Neural cell (in vitro differentiated cells): ENCODE data around the gene GINS1.

Experiments
- CTCF ChIP-seq: fragments of 450-650 bp; IDR thresholded peaks from 2 replicates; pipeline ENCODE4 v1.5.1; 2014; ENCODE audit warnings: antibody characterized with exemption, mild to moderate bottlenecking, moderate library complexity; ENCODE audit not compliant: poor library complexity, severe bottlenecking
- RAD21 ChIP-seq: fragments of 450-650 bp; conservative IDR thresholded peaks from 2 replicates; pipeline ENCODE4 v1.6.1; 2014; ENCODE audit warnings: antibody characterized with exemption, mild to moderate bottlenecking, moderate library complexity
- REST ChIP-seq: IDR thresholded peaks from 2 replicates; pipeline ENCODE4 v1.6.1; 2012; ENCODE audit warnings: borderline replicate concordance

GRCh38 chr20:25460566-25461280 lies 53.2 kb downstream of the GINS1 start:
- TF ChIP-seq CTCF (no peak), REST (no peak), RAD21 (no peak)
